Measurements from ENCODE around the gene CCT2.

Gene CCT2

GRCh38 chr12:69585189-69586062 lies at the start of gene CCT2:
Gene CCT2 (plus strand): TSS chr12:69585459. CDS start chr12:69585522, 63 bp downstream.
- peak; percentile 92 for DNase-seq

DNA sequence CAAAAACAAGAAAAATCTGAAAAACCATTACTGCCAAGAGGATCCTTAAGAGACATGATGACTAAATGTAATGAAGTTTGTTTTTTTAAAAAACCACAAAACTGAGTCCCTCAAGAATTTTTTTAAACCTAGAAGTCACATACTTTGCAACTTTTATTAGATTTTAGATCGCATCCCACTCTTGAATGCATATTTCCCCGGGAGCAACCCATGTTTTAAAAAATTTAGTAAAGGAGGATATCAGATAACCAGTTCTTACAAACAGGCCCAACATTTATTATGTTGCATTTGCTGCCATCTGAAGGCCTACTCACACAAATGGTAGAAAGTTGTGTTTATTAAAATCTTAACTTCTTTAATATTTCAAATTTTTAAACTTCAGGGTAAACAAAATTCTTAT lies 44.3 kb upstream of the CCT2 start:
- DNase-seq: no peak

GRCh38 chr12:69544087-69544486 lies 41.2 kb upstream of the CCT2 start:
- DNase-seq: no peak

- no peak for DNase-seq
Measured at GRCh38 chr12:69545081-69545480, 40.2 kb upstream of the CCT2 start.

DNA sequence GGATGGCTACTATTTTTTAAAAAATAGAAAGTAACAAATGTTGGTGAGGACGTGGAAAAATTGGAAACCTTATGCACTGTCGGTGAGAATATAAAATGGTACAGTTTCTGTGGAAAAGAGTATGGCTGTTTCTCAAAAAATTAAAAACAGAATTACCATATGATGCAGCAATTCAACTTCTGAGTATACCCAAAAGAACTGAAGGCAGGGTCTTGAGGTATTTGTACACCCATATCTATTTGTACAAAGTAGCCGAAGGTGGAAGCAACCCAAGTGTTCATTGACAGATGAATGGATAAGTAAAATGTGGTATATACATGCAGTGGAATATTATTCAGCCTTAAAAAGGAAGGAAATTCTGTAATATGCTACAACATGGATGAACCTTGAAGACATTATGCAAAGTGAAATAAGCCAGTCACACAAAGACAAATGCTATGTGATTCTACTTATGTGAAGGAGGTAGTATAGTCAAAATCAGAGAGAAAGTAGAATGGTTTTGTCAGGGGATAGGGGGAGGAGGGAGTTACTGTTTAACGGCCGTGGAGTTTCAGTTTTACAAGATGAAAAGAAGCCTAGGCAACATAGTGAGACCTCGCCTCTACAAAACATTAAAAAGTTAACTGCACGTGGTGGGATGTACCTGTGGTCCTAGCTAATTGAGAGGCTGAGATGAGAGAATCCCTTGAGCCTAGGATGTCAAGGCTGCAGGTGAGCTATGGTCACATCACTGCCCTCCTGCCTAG lies 38.4 kb upstream of the CCT2 start:
- no peak for DNase-seq

DNA sequence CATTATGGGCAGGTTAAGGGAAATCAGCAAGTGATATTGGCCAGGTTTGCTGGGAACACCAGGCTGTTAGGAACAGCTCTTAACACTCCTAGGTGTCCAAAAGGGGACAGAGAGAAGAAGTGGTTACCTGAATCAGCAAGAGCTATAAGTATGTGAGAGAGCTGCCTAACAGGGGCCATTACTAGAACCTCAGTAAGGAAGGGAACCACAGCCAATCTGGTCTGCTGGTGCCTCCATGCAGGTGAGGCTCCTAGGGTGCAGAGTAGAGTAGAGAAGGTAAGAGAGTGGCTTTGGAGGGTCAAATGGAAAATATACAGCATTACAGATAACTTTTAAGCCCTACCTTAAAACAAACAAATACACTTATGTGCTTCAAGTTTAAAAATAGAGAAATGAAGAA lies 36.6 kb upstream of the CCT2 start:
- no peak for DNase-seq

DNA sequence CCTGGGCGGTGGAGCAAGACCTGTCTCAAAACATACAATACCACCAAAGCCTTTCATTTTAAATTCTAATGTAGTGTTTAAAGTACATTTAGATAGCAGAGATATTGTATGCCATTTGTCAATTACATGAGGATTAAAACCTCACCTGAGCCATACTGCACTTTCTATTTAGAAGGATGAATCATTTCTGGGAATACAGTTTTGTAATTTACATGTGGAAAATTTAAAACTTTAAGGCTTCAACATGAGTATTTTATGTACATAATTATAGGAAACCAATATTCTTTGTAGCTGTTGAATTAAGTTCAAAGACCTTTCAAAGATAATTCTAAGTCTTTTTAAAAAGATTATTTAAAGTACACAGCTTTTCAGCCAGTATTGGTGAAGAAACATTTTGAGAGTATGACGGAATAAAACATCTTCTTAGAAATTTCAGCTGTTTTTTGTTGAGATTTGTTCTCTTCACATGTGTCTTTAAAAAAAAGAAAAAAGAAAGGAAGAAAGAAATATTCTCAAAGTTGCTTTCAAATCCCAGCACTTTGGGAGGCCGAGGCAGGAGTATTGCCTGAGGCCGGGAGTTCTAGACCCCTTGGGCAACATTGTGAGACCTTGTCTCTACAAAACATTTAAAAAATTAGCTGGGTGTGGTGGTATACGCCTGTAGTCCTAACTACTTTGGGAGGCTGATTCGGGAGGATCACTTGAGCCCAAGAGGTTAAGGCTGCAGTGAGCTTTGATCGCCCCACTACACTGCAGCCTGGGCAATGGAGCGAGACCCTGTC lies 34.5 kb upstream of the CCT2 start:
- no peak for DNase-seq

DNA sequence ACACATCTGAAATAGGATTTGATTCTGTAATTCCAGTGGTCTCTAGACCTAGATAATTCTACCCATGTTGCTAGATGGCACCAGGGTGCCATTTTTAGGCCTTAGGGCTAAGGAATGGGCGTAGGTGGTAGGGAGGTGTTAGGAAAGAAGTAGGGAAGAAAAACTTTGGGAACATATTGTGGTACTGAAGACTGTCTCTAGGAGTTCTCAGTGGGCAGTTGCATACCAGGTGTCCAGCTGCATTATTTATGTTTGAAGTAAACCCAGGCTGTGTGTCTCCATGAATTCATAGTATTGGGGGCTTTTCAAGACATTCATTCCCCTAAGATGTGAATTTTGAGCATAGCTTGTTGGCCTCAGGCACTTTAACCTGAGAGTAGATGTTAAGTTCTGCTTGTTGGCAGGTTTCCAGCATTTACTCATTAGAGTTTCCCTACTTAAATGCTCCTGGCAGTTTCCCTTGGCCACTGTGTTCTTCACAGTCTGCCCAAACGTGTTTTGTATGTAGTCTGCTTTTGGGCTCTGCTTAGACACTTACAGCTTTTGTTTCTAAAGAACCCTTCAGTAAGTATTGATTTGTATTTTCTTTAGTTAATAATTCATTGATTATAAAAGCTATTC lies 31.5 kb upstream of the CCT2 start:
- peak; percentile 50 for DNase-seq

- DNase-seq: no peak
Measured at GRCh38 chr12:69555461-69555860, 29.8 kb upstream of the CCT2 start.

DNA sequence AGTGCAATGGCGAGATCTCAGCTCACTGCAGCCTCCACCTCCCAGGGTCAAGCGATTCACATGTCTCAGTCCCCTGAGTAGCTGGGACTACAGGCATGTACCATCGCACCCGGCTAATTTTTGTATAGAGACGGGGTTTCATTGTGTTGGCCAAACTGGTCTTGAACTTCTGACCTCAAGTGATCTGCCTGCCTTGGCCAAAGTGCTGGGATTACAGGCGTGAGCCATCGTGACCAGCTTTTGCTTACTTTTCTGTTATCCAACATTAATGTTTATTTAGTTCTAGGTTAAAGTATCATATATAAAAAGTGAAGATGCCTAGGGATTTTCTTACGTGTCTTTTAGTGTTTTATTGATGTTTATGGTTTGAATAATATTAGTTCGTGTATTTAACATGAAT lies 28.9 kb upstream of the CCT2 start:
- no peak for DNase-seq

GRCh38 chr12:69563166-69563762 lies 22.0 kb upstream of the CCT2 start:
- DNase-seq: no peak

GRCh38 chr12:69566603-69567002 lies 18.7 kb upstream of the CCT2 start:
- no peak for DNase-seq

GRCh38 chr12:69569236-69569635 lies 16.0 kb upstream of the CCT2 start:
- no peak for DNase-seq

DNA sequence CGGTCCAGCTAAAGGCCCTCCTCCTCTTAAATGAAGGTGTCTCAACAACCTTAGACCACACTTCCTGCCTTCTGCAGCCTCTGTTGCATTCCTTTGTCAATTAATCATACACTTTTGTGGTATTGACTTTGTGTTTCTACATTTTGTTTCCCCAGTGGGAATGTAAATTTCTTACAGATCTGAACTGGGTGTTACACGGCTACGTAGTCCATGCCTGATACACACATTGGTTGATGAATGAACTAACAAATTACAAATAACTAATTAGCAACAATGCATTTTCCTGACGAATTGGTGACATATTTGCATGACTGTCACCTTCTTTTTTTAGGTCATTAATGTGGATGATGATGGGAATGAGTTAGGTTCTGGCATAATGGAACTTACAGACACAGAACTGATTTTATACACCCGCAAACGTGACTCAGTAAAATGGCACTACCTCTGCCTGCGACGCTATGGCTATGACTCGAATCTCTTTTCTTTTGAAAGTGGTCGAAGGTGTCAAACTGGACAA lies 15.2 kb upstream of the CCT2 start:
- no peak for DNase-seq

GRCh38 chr12:69570545-69571399 lies 14.5 kb upstream of the CCT2 start:
- peak; percentile 60 for DNase-seq

DNA sequence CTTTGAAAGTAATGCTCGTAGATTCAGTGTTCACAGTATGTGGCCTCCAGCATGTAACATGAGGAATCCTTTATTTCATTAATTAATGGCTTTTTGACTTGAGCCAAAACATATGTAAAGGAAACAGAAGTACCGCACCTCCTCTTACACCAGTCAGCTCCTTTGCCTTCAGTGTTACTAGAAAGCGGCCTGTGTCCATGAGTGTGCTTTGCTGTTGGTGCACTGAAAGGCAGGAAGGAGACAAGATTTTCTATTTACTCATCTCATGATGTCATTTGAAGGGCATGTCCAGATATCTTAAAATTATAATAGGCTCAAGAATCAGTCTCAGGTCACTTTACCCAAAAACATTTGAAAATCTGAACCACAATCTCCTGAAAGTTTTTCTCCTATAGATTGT lies 9.9 kb upstream of the CCT2 start:
- no peak for DNase-seq

GRCh38 chr12:69578283-69578682 lies 7.0 kb upstream of the CCT2 start:
- no peak for DNase-seq

DNA sequence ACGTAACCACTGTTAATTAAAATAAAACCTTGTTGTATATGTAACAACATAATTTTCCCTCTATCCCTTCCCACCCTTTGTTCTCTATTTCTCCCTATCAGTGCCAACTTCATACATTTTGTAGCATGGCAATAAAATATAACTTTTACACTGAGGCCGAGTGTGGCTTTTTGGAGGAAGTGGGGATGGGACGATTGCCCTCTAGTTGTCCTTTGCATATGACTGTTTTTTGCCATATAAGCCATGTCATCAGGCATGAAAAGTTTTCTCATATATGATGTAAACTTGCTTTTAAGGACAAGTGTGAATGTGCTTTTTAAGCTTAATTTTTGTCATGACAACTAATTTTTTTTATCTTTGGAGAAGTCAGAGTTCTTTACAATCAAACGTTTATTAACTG lies 6.2 kb upstream of the CCT2 start:
- DNase-seq: no peak

DNA sequence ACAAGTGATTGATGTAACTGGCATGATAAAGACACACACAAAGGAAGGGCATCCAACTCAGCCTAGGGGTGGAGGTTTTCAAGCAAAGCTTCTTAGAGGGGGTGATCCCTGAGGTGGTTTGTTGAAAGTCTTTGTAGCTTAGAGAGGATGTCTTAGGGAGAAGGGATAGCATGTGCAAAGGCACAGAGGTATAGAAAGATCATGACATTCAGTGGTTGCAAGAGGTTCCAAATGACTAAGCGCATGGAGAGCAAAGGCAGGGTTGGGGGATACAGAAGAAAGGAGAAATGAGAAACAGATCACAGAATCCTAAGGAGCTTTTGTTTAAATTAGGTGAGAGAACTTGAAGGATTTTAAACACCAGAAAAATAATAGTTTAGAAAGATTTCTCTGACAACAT lies 5.2 kb upstream of the CCT2 start:
- no peak for DNase-seq

DNA sequence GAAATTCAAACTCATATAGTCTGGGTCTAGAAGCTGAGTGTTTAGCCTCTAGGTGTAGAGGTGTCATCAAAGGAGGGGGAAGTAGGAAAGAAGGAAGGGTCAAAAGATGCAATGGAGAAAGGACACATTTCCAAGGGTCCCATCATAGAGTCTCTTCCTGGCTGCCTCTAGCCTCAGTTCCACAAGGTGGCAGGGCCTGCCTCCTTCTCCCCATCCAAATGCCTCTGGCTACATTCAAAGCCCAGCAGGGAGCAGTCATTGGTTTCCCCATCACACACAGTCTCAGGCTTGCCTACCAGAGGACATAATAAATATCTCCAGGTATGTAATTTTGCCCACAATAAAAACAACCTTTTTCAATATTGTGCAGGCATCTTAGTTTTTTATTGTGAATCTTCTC lies 2.1 kb upstream of the CCT2 start:
- no peak for DNase-seq

GRCh38 chr12:69588527-69588926 lies 3.3 kb downstream of the CCT2 start:
- no peak for DNase-seq
